Muscle of arm (tissue), 14 donors: ENCODE measurements around the gene CHL1. TPM values are rescaled to one million over a fixed set of nuclear protein-coding genes. Genes with fewer than 3 reads are reported as not detected.

Source experiments
- DNase-seq: peaks from one replicate; pipeline ENCODE4 v3.0.0-alpha.2; 2013
- long read RNA-seq, 11 donors: transcript quantifications; one replicate each; lab custom pipeline, GENCODE V29; 2026
- polyA plus RNA-seq, 12 donors: library from polyadenylated mRNA; unstranded; fragments of 120-200 nt; gene quantifications; one replicate each; pipeline ENCODE4 v1.2.1, GENCODE V29; 2013; ENCODE audit not compliant: insufficient read length in 12 of 12

Gene CHL1, protein sequence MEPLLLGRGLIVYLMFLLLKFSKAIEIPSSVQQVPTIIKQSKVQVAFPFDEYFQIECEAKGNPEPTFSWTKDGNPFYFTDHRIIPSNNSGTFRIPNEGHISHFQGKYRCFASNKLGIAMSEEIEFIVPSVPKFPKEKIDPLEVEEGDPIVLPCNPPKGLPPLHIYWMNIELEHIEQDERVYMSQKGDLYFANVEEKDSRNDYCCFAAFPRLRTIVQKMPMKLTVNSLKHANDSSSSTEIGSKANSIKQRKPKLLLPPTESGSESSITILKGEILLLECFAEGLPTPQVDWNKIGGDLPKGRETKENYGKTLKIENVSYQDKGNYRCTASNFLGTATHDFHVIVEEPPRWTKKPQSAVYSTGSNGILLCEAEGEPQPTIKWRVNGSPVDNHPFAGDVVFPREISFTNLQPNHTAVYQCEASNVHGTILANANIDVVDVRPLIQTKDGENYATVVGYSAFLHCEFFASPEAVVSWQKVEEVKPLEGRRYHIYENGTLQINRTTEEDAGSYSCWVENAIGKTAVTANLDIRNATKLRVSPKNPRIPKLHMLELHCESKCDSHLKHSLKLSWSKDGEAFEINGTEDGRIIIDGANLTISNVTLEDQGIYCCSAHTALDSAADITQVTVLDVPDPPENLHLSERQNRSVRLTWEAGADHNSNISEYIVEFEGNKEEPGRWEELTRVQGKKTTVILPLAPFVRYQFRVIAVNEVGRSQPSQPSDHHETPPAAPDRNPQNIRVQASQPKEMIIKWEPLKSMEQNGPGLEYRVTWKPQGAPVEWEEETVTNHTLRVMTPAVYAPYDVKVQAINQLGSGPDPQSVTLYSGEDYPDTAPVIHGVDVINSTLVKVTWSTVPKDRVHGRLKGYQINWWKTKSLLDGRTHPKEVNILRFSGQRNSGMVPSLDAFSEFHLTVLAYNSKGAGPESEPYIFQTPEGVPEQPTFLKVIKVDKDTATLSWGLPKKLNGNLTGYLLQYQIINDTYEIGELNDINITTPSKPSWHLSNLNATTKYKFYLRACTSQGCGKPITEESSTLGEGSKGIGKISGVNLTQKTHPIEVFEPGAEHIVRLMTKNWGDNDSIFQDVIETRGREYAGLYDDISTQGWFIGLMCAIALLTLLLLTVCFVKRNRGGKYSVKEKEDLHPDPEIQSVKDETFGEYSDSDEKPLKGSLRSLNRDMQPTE (N-terminal part only)
- 10 to 100 TPM in 3 of 12 donors, 1 to 10 TPM in 8, not detected in 1; 3.1 to 14.8 (median 3.9) TPM for polyA plus RNA-seq
- long read RNA-seq, donor 1, partial matches to known transcripts = 25 of 26 reads
- long read RNA-seq, donor 1, other reads (novel, unspliced or antisense) = 0 of 26 reads
- long read RNA-seq, donor 2 = 0 reads
- long read RNA-seq, donor 3 = 0 reads
- long read RNA-seq, donor 4 = 0 reads
- long read RNA-seq, donor 5 = 0 reads
- long read RNA-seq, donor 6, partial matches to known transcripts = 0 of 2 reads
- long read RNA-seq, donor 6, other reads (novel, unspliced or antisense) = 0 of 2 reads
- long read RNA-seq, donor 7, full-length matches to known transcripts = 1 of 1 reads
- long read RNA-seq, donor 7, partial matches to known transcripts = 0 of 1 reads
- long read RNA-seq, donor 7, other reads (novel, unspliced or antisense) = 0 of 1 reads
- long read RNA-seq, donor 8 = 0 reads
- long read RNA-seq, donor 9 = 0 reads
- long read RNA-seq, donor 10, partial matches to known transcripts = 0 of 1 reads
- long read RNA-seq, donor 10, other reads (novel, unspliced or antisense) = 0 of 1 reads
- long read RNA-seq, donor 11 = 0 reads

DNA sequence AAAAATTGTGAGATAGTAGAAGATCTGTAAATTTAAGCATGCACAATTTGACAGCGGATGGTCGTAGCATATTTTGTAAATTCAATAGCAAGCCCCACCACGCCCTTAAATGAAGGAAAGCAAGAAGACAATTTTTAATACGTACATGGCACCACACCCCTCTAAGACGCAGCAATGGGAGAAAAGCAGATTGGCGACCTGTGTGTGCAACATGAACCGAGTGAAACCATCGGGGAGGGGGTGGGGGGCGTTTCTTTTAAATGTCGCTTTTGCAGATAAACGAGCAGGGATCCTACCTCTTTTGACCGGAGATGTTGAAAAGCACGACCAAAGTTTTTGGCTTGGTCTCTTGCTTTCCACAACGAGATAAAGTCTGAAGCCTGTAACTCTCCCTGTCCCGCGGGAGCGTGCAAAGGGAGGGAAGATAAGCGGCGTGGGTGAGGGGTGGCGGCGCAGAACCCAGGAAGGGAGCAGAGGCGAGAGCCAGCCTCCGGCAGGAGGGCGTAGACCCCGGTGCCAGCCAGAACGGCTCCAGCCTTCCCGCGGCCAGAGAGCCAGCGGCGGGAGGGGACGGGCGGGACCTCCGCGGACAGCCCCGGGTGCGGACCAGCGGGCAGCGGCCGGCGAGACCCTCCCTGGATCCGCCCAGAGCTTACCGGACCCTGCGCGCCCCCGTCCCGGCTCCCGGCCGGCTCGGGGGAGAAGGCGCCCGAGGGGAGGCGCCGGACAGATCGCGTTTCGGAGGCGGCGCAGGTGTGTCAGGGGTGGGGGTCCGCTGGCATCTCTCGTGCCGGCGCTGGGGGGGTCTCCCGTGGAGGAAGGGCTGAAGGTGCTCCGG is at the start of gene CHL1:
Gene CHL1 (plus strand): TSS at position 453 of the 838 bp plus-strand sequence. CDS start 123,014 bp downstream, outside the sequence.
- DNase-seq = no peak

- DNase-seq = no peak
Measured at GRCh38 chr3:151614-152189, 44.9 kb upstream of the CHL1 start.

- DNase-seq = no peak
Measured at GRCh38 chr3:159974-160373, 36.6 kb upstream of the CHL1 start.

- DNase-seq = no peak
Measured at GRCh38 chr3:166071-166470, 30.5 kb upstream of the CHL1 start.

- no peak for DNase-seq
Measured at GRCh38 chr3:166799-167198, 29.8 kb upstream of the CHL1 start.

DNA sequence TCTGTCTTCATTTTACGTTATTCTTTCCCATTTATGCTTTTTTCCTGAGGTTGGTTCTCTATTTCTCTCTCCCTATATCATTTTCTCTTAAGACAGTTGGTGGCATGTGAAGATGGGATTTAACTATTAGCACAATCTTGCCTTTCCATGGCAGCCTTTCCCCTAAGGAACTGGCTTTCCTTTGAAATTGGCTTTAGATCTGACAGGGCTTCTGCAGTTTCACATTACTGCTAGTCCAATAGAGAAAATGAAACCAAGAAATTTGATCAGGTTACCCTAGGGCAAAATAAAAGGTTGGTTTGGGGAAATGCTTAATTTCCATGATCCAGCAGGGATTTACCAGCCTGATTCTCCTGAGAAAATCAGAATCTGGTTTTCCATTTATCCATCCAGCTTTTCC is 22.7 kb upstream of the CHL1 start:
- DNase-seq = no peak

DNA sequence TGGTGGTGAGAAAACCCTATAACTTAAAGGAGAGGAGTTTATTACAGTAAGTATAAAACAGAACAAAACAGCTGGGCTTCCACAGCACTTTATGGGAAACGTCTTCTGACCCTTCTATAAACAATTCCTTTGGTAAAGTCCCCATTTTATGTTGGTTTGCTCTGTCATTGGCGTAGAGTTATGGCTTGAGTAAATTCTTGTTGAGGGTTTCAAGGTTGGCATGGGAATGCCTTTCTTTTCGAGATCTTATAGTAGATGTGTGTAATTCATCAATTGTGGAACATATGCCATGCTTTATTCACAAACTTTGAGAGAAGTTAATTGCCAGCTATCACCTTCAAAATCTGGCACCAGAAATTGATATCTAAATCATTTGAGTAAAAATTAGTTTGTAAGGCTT is 11.6 kb upstream of the CHL1 start:
- DNase-seq = no peak

DNA sequence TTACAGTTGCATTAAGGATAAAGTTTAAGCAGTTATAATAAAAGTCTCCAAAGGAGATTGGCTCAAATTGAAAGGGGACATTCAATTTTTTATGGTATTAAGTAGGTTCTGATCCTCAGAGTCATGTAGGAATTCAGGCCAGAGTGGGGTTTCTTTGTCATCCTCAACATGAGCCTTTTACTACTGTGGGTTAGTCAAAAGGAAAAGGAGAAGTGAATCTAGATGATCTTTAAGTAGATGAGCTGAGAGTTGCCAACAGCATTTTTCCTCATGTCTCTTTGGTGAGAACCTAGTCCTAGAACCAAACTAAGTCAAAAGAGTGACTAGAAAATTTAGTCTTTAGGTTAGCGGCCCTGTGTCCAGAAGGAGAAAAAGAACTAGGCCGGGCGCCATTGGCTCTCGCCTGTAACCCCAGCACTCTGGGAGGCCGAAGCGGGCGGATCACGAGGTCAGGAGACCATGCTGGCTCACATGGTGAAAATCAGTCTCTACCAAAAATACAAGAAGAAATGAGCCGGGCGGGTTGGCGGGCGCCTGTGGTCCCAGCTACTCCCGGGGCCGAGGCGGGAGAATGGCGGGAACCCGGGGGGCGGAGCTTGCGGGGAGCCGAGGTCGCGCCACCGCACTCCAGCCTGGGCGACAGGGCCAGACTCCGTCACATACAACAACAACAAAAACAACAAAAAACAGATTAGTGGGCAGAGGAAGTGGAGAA is 4.2 kb upstream of the CHL1 start:
- no peak for DNase-seq

DNA sequence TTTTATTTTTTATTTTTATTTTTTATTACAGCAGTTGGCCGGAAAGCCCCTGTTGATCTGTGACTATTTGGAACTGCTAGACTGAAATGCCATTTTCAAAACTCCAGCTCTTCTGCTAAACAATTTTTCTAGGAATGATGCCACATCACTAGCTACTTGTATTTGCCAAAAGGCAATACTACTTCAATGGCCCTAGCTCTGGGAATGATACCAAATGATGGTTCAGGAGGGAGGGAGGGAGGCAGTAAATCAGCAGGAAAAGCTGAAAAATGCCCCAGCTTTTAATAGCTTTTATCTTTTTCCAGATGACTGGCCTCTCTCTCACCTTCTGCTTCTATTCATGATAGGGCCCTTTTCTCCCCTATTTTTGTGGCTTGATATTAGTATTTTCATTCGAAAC is 2.6 kb upstream of the CHL1 start:
- no peak for DNase-seq

DNA sequence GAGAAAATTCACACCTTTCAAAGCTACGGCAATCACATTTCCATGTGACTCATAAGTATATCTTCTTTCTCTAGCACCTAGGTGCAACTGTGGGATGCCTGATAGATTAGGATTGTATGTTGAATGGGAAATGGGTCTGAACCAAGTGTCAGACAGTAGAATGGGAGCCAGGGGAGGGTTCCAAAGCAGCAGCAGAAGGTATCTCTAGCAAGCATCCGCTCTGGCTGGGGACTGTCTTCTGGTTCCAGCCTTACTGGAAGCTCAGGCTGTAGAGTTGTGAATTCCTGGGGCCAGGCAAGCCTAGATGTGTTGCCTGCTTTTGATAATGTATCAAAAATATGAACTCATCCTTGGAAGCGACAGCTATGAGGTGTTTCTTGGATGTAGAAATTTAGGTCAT is 2.1 kb upstream of the CHL1 start:
- DNase-seq = no peak

DNA sequence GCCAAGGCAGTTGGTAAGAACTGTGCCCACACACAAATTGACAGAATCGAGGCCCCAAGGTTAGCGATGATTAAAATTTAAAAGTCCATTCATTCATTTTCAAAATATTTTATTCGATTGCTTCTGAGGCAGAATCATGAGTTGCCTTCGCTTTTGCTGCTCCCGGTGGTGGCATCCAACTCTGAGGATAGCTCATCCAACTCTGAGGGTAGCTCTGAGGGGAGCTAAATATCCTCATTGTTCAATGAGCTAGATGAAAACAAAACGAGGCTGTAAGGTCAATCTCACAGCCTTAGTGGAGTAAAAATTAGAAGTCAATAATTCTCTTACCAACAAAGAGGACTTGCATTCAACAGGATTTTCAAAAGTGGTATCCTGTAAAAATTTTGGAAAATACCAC is 897 bp upstream of the CHL1 start:
- DNase-seq = no peak

GRCh38 chr3:197149-197827 is 725 bp downstream of the CHL1 start:
- DNase-seq = no peak

GRCh38 chr3:197828-198491 is 1.4 kb downstream of the CHL1 start:
- no peak for DNase-seq

DNA sequence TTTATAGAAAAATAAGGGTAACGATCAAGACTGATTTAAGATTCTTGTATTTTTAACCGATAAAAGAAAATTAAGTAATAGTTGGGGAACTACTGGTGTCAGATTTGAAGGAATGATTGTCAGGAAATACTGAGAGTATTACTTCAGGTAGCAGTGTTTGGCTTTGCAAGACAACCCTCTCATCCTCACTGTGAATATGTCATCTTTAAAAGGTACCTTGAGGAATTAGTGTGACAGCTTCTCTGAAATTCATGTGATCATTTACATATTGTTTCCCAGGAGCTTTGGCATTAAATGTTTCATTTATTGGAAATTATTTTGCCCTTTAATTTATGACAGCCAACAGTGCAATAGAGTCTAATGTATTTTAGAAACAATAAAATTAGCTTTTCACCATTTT is 3.3 kb downstream of the CHL1 start:
- DNase-seq = no peak

DNA sequence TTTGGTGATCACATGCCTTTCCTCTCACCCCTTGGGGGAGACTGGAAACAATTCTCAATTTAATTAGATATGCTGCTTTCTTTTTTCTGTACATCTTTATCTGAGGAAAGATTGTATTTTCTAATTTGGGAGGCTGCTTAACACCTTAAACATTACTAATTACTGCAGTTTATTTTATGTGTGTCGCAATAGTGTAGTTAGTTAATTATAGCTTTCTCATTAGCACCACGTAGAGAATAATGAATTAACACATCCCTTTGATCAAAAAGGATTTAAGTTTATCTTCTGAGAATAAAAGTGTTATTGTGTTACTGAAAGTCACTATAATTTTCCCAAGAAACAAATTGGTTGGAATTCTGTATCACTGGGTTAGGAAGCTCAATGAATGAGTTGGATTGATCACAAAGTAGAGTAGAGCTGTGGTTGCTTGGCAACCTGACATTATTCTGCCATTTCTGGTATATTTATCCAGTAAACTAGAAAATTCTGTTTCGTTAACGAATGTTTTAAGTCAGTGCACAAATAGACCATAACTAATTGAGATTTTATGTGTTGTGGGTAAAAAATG is 4.3 kb downstream of the CHL1 start:
- no peak for DNase-seq

GRCh38 chr3:204102-204501 is 7.5 kb downstream of the CHL1 start:
- DNase-seq = no peak

DNA sequence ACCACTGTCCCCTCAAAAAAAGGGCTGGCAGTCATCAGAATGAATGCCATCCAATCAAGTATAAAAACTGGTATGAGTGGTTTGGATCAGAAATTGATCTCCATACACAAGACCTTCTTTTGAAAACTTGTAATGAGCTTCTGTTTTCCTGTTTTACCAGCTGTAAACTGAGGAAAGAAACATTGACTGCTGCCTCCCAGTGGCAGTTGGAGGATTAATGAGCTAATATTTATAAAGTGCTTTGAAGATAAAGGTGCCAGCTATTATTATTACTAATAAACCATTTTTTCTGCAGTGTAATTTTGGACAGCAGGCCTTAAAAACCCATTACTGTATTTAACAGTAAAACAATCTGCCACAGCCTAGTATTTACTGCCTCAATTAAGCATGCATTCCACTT is 11.4 kb downstream of the CHL1 start:
- no peak for DNase-seq

- DNase-seq = no peak
Measured at GRCh38 chr3:210669-211068, 14.1 kb downstream of the CHL1 start.
